Ramos (cell line): ENCODE data around the gene SCAANT1.

Source experiments
- in situ Hi-C: fragments of 300-500 bp; cut with MboI; formaldehyde crosslinking; loops from one replicate; pipeline ENCODE4 v1.14.3; 2022; ENCODE audit warnings: low sequenced_read_pairs; ENCODE audit not compliant: unreplicated experiment

The SCAANT1 gene

DNA sequence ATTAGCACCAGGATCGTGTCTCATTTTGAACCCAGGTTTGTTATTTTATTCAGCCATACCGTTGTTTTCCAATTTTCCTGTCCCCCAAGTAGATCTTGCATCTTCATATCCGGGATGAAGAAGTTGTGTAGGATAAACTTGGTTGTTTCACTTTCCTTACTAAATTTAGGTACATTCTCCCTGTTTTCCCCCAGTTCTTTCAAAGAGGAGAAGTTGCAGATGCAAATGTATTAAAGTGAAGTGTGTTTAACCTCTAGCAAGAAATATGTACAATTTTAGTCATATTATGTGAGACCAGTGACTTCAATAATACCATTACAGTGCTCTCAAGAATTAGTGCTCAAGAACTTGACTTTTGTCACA lies 47.2 kb downstream of the SCAANT1 start:
- in situ Hi-C loops: no loop called here

DNA sequence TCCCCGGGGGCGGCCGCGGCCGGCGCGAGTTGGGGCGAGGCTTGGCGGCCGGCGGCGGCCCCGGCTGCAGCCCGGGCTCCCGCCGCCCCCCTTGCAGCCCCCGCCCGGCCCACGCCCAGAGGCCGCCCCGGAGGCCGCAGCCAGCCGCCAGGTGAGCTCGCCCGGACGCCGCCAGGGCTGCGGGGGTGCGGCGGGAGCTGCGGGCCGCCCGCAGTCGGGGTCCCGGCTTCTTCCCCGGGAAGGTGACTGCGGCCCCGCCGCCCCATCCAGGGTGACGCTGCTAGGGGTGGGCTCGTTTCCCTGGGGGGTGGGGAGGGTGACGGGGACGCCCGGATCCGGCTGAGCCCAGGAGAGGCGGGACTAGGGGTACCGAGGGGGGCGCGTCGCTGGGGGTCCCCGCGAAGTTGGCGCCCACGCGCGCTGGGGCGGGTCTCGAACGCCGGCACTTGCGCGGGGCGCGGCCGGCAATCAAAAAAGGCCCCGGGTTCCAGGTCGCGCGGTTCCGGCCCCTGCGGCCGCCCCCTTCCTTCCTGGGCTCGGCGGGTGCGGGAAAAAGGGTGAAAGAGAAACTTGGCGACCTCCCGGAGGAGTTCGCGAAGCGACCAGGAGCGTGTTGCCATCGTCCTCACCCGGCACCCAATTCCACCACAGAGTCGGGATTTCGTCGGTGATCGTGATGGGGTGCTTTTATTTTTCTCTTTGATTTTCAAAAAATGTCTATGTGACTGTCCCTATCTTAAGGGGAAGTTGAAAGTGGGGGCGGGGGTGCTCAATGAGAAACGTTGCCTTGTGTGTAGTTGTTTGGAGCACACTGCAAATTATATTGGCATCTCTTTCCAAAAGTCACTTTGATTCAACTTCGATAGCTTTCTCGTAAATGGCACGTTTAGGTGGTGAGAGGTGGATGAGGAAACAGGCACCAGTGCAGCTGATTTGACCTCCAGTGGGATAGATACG lies 47.9 kb downstream of the SCAANT1 start:
- in situ Hi-C loops: no loop called here

DNA sequence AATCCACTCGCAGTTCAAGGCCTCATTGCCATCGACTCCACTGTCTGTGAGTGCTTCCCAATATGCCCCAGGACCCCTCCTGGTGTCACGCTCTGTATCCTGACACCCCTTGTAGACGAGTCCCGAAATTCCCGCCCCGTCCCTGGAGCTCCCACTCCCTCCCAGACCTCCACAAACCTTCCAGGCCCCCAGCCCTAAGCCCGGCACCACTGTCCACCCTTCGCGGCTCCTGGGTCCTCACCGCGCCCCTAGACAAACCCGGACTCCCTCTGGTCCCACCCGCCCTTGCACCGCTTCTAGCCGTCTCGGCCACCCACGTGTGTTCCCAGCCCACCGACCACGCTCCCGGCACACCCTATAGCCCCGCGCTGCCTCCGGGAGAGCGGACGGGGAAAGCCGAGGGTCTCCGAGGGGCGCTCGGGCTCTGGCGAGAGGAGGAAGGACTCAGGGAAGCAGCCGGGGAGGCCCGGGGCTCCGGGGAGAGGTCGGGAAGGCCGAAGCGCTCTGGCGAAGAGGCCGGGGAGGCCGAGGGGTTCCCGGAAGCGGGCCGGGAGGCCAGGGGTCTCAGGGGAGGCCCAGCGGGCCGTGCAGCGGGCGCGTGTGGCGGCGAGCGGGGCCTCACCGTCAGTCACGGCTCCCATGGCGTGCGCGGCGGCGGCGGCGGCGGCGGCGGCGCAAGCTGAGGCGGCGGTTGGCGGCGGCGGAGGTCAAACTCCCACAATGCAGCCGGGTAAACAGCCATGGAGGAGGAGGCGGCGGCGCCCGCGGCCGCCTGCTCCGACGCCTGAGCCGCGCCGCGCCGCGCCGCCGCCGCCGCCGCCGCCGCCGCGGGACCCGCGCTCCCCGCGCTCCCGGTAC lies 48.8 kb downstream of the SCAANT1 start, which contains the start of the genes ATXN7 and THOC7:
ATXN7 (plus strand) TSS at position 718 of the 858 bp plus-strand sequence. CDS start 48,732 bp downstream, outside the sequence.
THOC7 (minus strand) TSS at position 656 of the 858 bp plus-strand sequence; CDS start at position 641, 15 bp downstream.
- in situ Hi-C loops: no loop called here

DNA sequence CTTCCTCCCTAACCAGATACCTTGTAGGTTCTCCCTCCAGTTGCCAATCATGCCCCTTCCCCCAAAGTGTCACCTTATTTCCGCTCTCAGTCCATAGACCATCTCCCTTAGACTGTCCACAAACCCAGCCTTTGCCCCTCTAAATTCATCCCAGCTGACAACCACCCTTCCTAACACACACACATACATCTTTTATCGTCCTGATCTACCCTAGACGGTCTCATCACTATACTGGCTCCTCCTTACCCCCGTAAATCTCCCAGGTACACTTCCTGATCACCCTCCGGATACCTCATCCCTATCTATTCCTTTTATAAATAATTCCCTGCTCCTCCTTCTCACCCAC lies 49.4 kb downstream of the SCAANT1 start:
- in situ Hi-C loops: no loop called here
